HCT116 (cell line): ENCODE measurements around the gene NABP2.

Experiments
- EGR1 ChIP-seq: IDR thresholded peaks from 2 replicates; pipeline ENCODE4 v1.6.1; 2012; ENCODE audit warnings: low read depth
- EZH2 ChIP-seq: fragments of 200-600 bp; sonication (generic); IDR thresholded peaks from 2 replicates; pipeline ENCODE4 v1.6.1; 2017; ENCODE audit warnings: antibody characterized with exemption, mixed run types
- POLR2A ChIP-seq: IDR thresholded peaks from 2 replicates; pipeline ENCODE4 v1.7.0; 2011; ENCODE audit warnings: borderline replicate concordance; ENCODE audit not compliant: insufficient read depth, insufficient read length; ENCODE audit errors: extremely low read depth
- TF ChIP-seq, protein P1 (sequence below), 3 experiments: fragments of 200-600 bp in 1 of 3; sonication (generic) in 1 of 3; IDR thresholded peaks in 2 of 3; conservative IDR thresholded peaks in 1 of 3; 2 replicates each; pipeline ENCODE4 v1.5.1; 2012 to 2017; ENCODE audit warnings: low read depth in 2 of 3, low read length in 2 of 3, antibody characterized with exemption in 1 of 3, borderline replicate concordance in 1 of 3, control low read depth in 1 of 3, mild to moderate bottlenecking in 1 of 3, mixed read lengths in 1 of 3, mixed run types in 1 of 3, moderate library complexity in 1 of 3; ENCODE audit not compliant: insufficient read depth in 1 of 3

DNA sequence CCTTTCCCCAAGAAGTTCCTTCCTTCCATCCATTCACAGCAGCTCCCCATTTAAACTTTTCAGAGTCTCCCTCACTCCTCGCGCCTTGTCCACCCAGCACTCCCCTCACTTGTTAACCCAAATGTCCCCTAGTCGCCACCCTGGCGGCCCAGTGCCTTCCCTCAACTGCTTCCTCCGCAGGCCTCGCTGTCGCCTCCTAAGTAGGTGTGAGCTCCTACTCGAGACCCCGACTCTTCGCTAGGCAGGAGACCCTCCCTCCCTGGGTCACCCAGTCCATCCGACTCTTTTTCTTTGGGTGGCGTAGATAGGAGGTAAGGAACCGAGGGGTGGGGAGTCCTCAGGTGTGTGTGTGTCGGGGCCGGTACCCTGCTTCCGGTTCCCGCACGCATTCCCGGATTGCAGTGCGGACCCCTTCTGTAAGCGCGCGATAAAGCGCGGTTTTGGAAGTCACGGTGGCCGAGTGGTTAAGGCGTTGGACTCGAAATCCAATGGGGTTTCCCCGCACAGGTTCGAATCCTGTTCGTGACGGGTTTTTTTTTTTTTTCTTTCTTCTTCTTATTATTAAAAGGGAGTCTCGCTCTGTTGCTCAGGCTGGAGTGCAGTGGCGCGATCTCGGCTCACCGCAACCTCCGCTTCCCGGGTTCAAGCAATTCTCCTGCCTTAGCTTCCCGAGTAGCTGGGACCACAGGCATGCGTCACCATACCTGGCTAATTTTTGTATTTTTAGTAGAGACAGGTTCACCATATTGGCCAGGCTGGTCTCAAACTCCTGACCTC is 34.0 kb upstream of the NABP2 start:
- TF ChIP-seq, protein P1, sequence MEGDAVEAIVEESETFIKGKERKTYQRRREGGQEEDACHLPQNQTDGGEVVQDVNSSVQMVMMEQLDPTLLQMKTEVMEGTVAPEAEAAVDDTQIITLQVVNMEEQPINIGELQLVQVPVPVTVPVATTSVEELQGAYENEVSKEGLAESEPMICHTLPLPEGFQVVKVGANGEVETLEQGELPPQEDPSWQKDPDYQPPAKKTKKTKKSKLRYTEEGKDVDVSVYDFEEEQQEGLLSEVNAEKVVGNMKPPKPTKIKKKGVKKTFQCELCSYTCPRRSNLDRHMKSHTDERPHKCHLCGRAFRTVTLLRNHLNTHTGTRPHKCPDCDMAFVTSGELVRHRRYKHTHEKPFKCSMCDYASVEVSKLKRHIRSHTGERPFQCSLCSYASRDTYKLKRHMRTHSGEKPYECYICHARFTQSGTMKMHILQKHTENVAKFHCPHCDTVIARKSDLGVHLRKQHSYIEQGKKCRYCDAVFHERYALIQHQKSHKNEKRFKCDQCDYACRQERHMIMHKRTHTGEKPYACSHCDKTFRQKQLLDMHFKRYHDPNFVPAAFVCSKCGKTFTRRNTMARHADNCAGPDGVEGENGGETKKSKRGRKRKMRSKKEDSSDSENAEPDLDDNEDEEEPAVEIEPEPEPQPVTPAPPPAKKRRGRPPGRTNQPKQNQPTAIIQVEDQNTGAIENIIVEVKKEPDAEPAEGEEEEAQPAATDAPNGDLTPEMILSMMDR (IDR thresholded peaks at IDR 0.05 in 2 of 3, conservative IDR thresholded peaks at IDR 0.05 in 1 of 3; ENCODE audit: borderline replicate concordance in 1 of 3, insufficient read depth in 1 of 3, low read depth in 2 of 3, low read length in 2 of 3), result no peak
- peak; percentile 45 for TF ChIP-seq POLR2A
- TF ChIP-seq EZH2, result no peak
- no peak for TF ChIP-seq EGR1
